ENCODE data around the gene NCCRP1. TPM values are rescaled to one million over a fixed set of nuclear protein-coding genes. Genes with fewer than 3 reads are reported as not detected.
"Not testable (repeated sequence)": the region's sequence is repeated elsewhere in the genome, so short reads cannot be mapped to it uniquely, and the experiment has no call there.

NCCRP1 gene
- total RNA-seq, 1 experiment from 2014 or later = not detected

GRCh38 chr19:39217094-39217493 lies 20.3 kb downstream of the NCCRP1 start:
- H3K4me3 ChIP-seq = no peak overlapping the region
- no peaks in the 10 kb centered on the region for H3K9me3 ChIP-seq (replicated peaks)

DNA sequence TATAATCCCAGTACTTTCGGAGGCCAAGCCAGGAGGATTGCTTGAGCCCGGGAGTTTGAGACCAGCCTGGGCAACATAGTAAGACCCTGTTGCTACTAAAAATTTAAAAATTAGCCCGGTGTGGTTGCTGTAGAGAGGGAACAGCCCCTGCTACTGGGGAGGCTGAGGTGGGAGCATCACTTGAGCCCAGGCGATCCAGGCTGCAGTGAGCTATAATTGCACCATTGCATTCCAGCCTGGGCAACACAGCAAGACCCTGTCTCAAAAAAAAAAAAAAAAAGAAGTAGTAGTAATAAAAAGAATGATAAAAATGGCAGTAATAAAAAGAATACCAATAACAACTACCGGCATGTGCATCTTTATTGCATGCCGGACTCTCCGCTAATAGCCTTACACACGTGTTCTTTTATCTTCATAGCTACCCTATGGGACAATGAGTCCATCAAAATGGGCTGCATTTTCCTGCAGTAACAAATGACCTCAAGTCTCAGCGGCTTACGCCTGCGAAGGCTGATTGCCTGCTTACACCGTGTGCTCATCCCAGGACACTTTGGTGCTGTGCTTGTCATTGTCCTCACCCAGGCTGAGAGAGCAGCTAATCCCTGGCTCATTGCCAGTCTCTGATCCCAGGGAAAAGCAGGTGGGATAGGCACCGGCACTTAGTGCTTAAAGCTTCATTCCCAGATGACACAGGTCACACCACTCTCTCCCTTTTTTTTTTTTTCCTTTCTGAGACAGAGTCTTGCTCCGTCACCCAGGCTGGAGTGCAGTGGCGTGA lies 21.7 kb downstream of the NCCRP1 start:
- H3K27me3 ChIP-seq (replicated peaks) = 0 out of 2 replicates have a peak, but pooled peaks cover 9% of the 10 kb centered on the region
- H3K36me3 ChIP-seq = no peaks in the 10 kb centered on the region
- DNase-seq (ENCODE audit: low read depth in 1 of 2, low spot score in 2 of 2) = no peak
- no peaks in the 10 kb centered on the region for H3K4me1 ChIP-seq (replicated peaks)
- H3K27ac ChIP-seq = no peak overlapping the region
- H3K9me3 ChIP-seq (replicated peaks) = no peaks in the 10 kb centered on the region
- H3K4me3 ChIP-seq = no peak overlapping the region

More at GRCh38 chr19:39217094-39217493, 20.3 kb downstream of the NCCRP1 start:
- DNase-seq (ENCODE audit: low read depth in 1 of 2, low spot score in 2 of 2) = no peak
- H3K36me3 ChIP-seq = no peaks in the 10 kb centered on the region
- H3K27ac ChIP-seq = no peak overlapping the region
- H3K4me1 ChIP-seq (replicated peaks) = no peaks in the 10 kb centered on the region
- H3K27me3 ChIP-seq (replicated peaks) = 0 out of 2 replicates have a peak, but pooled peaks cover 9% of the 10 kb centered on the region

DNA sequence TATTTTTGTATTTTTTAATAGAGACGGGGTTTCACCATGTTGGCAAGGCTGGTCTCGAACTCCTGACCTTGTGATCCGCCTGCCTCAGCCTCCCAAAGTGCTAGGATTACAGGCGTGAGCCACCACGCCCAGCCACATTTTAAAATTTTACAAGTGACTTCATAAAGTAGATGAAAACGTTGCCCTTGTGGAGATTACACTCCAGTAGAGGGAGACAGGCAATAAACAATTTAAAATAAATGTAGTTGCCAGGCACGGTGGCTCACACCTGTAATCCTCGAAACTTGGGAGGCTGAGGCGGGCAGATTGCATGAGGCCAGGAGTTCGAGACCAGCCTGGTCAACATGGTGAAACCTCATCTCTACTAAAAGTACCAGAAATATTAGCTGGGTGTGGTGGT lies 22.3 kb downstream of the NCCRP1 start:
- H3K36me3 ChIP-seq; H3K27ac ChIP-seq; H3K9me3 ChIP-seq (replicated peaks); DNase-seq (ENCODE audit: low read depth in 1 of 2, low spot score in 2 of 2); H3K27me3 ChIP-seq (replicated peaks); H3K4me1 ChIP-seq (replicated peaks); H3K4me3 ChIP-seq: not testable (repeated sequence)

DNA sequence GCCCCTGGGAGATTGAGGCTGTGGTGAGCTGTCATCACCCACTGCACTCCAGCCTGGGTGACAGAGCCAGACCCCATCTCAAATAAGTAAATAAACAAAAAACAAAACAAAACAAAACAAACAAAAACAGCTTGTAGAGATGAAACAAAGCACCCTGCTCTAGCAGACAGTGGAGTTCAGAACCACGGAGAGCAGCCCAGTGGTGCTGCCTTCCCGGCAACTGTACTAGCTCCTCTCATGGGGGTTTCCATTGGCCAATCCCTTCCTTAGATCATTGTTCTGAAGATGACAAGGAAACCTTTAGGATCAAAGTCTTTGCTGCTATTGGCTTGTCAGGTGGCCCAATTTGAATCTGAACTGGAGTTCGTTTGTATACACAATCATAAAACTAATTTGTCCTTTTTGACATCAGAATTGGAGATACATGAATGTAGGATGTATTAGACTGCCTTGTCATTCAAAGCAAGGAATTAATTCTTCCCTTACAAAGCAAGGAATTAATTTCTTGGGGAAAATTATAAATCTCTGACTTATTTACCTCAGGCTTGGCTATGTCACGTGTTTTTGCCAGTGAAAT lies 27.0 kb downstream of the NCCRP1 start:
- no peak for DNase-seq (ENCODE audit: low read depth in 1 of 2, low spot score in 2 of 2)

GRCh38 chr19:39224910-39225309 lies 28.1 kb downstream of the NCCRP1 start:
- H3K9me3 ChIP-seq (replicated peaks) = no peaks in the 10 kb centered on the region
- no peak for DNase-seq (ENCODE audit: low read depth in 1 of 2, low spot score in 2 of 2)
- H3K27ac ChIP-seq = no peak overlapping the region
- H3K36me3 ChIP-seq = no peaks in the 10 kb centered on the region
- no peaks in the 10 kb centered on the region for H3K4me1 ChIP-seq (replicated peaks)
- no peak overlapping the region for H3K4me3 ChIP-seq
- peaks cover 7% of the 10 kb centered on the region; the same call in 1 of the 2 replicates for H3K27me3 ChIP-seq (replicated peaks)

More for the DNA sequence above, 27.0 kb downstream of the NCCRP1 start:
- Histone ChIP-seq H3K36me3 (no peaks in the 10 kb centered on the region), H3K4me1 (replicated peaks) (no peaks in the 10 kb centered on the region), H3K27ac (no peak overlapping the region), H3K9me3 (replicated peaks) (no peaks in the 10 kb centered on the region), H3K27me3 (replicated peaks) (peaks cover 7% of the 10 kb centered on the region; the same call in 1 of the 2 replicates), H3K4me3 (no peak overlapping the region)

- Histone ChIP-seq H3K27me3 (replicated peaks) (peaks cover 8% of the 10 kb centered on the region; the same call in 1 of the 2 replicates), H3K4me3 (no peak overlapping the region), H3K27ac (no peak overlapping the region), H3K9me3 (replicated peaks) (no peaks in the 10 kb centered on the region), H3K36me3 (no peaks in the 10 kb centered on the region), H3K4me1 (replicated peaks) (no peaks in the 10 kb centered on the region)
- no peak for DNase-seq (ENCODE audit: low read depth in 1 of 2, low spot score in 2 of 2)
These were observed 33.5 kb downstream of the NCCRP1 start for GRCh38 chr19:39230096-39230764.

DNA sequence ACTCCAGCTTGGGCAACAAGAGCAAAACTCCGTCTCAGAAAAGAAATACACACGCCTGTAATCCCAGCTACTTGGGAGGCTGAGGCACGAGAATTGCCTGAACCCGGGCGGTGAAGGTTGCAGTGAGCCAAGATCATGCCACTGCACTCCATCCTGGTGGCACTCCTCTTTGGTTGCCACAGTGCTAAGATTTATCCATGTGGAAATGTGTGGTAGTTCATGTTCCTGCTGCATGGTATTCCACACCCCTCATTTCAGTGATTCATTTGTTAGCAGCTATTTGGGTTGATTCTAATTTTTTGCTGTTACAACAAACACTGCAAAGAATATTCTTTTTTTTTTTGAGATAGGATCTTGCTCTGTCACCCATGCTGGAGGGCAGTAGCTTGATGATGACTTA lies 35.9 kb downstream of the NCCRP1 start:
- no peaks in the 10 kb centered on the region for H3K4me1 ChIP-seq (replicated peaks)
- H3K4me3 ChIP-seq = no peak overlapping the region
- H3K9me3 ChIP-seq (replicated peaks) = no peaks in the 10 kb centered on the region
- H3K27me3 ChIP-seq (replicated peaks) = peaks cover 7% of the 10 kb centered on the region; the same call in 1 of the 2 replicates
- no peak overlapping the region for H3K27ac ChIP-seq
- DNase-seq (ENCODE audit: low read depth in 1 of 2, low spot score in 2 of 2) = no peak
- H3K36me3 ChIP-seq = no peaks in the 10 kb centered on the region

DNA sequence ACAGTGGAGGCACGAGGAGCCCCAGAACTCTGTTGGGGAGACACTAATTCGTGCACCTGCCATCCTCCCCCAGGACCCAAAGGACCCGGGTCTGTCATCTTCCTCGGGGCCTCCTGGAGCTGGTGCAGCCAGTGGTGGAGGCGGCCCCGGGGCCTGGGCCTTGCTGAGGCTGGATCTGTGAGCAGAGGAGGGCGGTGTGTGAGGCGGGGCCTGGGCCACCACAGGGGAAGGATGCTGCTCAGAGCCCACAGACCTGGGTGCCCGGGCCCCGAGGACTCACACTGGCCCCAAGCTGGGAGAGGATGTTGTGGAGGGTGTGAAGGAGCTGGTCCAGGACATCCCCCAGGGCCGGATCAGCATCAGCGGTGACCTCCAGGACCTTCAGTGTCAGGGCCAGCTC lies 39.8 kb downstream of the NCCRP1 start:
- no peaks in the 10 kb centered on the region for H3K36me3 ChIP-seq
- H3K9me3 ChIP-seq (replicated peaks) = no peaks in the 10 kb centered on the region
- no peak overlapping the region for H3K4me3 ChIP-seq
- peaks cover 15% of the 10 kb centered on the region for H3K27me3 ChIP-seq (replicated peaks)
- H3K4me1 ChIP-seq (replicated peaks) = no peaks in the 10 kb centered on the region
- DNase-seq (ENCODE audit: low read depth in 1 of 2, low spot score in 2 of 2) = no peak
- H3K27ac ChIP-seq = no peak overlapping the region

GRCh38 chr19:39237200-39238184 lies 40.7 kb downstream of the NCCRP1 start:
- H3K36me3 ChIP-seq = no peaks in the 10 kb centered on the region
- peaks cover 15% of the 10 kb centered on the region for H3K27me3 ChIP-seq (replicated peaks)
- no peak overlapping the region for H3K4me3 ChIP-seq
- no peaks in the 10 kb centered on the region for H3K9me3 ChIP-seq (replicated peaks)
- no peak overlapping the region for H3K27ac ChIP-seq
- no peak for DNase-seq (ENCODE audit: low read depth in 1 of 2, low spot score in 2 of 2)
- no peaks in the 10 kb centered on the region for H3K4me1 ChIP-seq (replicated peaks)

DNA sequence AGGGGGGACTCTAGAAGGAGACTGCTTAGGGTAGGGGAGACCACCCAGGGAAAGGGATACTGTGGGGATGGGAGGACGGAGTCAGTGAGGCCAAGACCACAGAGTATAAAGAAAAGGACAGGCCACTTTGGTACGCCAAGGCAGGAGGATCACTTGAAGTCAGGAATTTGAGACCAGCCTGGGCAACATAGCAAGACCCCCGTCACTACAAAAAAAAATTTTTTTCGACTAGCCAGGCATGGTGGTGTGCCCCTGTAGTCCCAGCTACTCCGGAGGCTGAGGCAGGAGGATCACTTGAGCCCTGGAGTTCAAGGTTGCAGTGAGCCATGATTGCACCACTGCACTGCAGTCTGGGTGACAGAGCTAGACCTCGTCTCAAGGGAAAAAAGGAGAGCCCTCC lies 41.4 kb downstream of the NCCRP1 start:
- H3K4me3 ChIP-seq = no peak overlapping the region
- no peak for DNase-seq (ENCODE audit: low read depth in 1 of 2, low spot score in 2 of 2)
- no peaks in the 10 kb centered on the region for H3K4me1 ChIP-seq (replicated peaks)
- H3K27ac ChIP-seq = no peak overlapping the region
- H3K36me3 ChIP-seq = no peaks in the 10 kb centered on the region
- peaks cover 15% of the 10 kb centered on the region for H3K27me3 ChIP-seq (replicated peaks)
- no peaks in the 10 kb centered on the region for H3K9me3 ChIP-seq (replicated peaks)

DNA sequence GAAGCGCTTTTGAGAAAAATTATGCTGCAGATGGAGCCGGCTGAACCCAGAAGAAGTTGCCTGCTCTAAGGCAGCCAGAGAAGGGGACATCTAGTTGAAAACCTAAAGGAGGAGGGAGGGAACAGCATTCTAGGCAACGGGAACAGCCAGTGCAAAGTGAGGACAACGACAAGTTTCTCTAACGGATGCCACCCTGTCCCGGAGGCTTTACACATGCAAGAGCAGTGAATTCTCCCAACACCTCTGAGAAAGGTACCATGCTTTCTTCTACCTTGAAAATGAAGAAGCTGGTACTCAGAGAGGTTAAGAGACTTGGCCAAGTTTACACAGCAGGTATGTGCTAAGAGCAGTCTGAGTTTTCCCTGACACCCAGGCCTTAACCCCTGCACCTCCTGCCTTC lies 42.2 kb downstream of the NCCRP1 start:
- Histone ChIP-seq H3K9me3 (replicated peaks) (no peaks in the 10 kb centered on the region), H3K27me3 (replicated peaks) (peaks cover 15% of the 10 kb centered on the region), H3K4me1 (replicated peaks) (no peaks in the 10 kb centered on the region), H3K4me3 (no peak overlapping the region), H3K36me3 (no peaks in the 10 kb centered on the region), H3K27ac (no peak overlapping the region)
- DNase-seq (ENCODE audit: low read depth in 1 of 2, low spot score in 2 of 2) = no peak

- Histone ChIP-seq H3K36me3 (no peaks in the 10 kb centered on the region), H3K27ac (no peak overlapping the region), H3K4me3 (no peak overlapping the region), H3K27me3 (replicated peaks) (peaks cover 12% of the 10 kb centered on the region), H3K9me3 (replicated peaks) (no peaks in the 10 kb centered on the region), H3K4me1 (replicated peaks) (no peaks in the 10 kb centered on the region)
- no peak for DNase-seq (ENCODE audit: low read depth in 1 of 2, low spot score in 2 of 2)
These were observed 43.7 kb downstream of the NCCRP1 start for GRCh38 chr19:39240421-39240820.

DNA sequence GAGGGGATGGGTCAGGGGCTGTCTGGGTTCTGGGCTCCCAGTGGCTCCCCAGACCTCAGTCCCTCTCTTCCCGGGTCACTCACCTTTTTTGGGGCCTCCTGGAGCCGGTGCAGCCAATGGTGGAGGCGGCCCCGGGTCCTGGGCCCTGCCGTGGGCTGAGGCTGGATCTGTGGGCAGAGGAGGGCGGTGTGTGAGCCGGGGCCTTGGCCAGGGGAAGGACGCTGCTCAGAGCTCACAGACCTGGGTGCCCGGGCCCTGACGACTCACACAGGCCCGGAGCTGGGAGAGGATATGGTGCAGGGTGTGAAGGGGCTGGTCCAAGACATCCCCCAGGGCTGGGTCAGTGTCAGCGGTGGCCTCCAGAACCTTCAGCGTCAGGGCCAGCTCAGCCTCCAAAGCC lies 47.0 kb downstream of the NCCRP1 start:
- H3K36me3 ChIP-seq; H3K27ac ChIP-seq; H3K4me3 ChIP-seq; DNase-seq (ENCODE audit: low read depth in 1 of 2, low spot score in 2 of 2); H3K9me3 ChIP-seq (replicated peaks); H3K4me1 ChIP-seq (replicated peaks): not testable (repeated sequence)
- H3K27me3 ChIP-seq (replicated peaks) = peaks cover 27% of the 10 kb centered on the region

All from SJSA1 (cell line).